Peyer's patch (tissue), 4 donors: Measurements from ENCODE around the gene SUSD1.

Experiments used
- POLR2A ChIP-seq, 2 donors: fragments of 450-650 bp; IDR thresholded peaks; one replicate each; pipeline ENCODE4 v1.5.1; 2017; ENCODE audit warnings: antibody characterized with exemption in 2 of 2, mild to moderate bottlenecking in 2 of 2, moderate library complexity in 2 of 2
- TF ChIP-seq, protein P1 (sequence below), 6 experiments: fragments of 450-650 bp in 4 of 6; fragments of 200-600 bp in 2 of 6; sonication (generic) in 1 of 6; IDR thresholded peaks; one replicate each; pipeline ENCODE4 v1.5.1; 2017 to 2019; ENCODE audit warnings: antibody characterized with exemption in 6 of 6, mild to moderate bottlenecking in 3 of 6, moderate library complexity in 1 of 6

DNA sequence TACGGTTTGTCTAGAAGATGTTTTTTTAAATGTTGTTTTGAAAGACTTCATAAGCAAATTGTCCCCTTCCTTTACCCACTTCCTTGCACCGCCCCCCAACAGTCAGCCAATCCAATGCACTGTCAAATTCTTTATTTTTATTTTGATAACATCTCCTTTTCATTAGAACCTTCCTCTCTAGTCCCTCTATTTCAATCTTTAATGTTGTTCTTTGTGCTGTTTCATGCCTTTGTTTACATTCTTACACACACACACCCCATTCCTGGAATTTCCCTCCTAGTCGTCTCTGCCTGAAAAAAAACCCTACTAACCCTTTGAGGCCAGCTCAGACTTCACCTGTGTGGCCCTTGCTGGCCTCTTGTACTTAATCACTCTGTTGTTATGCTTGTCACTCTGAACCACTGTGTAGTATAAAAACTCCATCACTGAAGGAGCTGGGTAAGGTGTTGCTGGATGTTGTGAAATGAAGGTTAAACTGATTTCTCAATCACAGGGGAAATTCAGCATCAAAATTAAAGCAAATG, 145.1 kb downstream of the SUSD1 start:
- no peak for TF ChIP-seq POLR2A (IDR thresholded peaks at IDR 0.05)
- TF ChIP-seq, protein P1, sequence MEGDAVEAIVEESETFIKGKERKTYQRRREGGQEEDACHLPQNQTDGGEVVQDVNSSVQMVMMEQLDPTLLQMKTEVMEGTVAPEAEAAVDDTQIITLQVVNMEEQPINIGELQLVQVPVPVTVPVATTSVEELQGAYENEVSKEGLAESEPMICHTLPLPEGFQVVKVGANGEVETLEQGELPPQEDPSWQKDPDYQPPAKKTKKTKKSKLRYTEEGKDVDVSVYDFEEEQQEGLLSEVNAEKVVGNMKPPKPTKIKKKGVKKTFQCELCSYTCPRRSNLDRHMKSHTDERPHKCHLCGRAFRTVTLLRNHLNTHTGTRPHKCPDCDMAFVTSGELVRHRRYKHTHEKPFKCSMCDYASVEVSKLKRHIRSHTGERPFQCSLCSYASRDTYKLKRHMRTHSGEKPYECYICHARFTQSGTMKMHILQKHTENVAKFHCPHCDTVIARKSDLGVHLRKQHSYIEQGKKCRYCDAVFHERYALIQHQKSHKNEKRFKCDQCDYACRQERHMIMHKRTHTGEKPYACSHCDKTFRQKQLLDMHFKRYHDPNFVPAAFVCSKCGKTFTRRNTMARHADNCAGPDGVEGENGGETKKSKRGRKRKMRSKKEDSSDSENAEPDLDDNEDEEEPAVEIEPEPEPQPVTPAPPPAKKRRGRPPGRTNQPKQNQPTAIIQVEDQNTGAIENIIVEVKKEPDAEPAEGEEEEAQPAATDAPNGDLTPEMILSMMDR (IDR thresholded peaks at IDR 0.05): no peak
